ENCODE results near the gene ZNF488.

DNA sequence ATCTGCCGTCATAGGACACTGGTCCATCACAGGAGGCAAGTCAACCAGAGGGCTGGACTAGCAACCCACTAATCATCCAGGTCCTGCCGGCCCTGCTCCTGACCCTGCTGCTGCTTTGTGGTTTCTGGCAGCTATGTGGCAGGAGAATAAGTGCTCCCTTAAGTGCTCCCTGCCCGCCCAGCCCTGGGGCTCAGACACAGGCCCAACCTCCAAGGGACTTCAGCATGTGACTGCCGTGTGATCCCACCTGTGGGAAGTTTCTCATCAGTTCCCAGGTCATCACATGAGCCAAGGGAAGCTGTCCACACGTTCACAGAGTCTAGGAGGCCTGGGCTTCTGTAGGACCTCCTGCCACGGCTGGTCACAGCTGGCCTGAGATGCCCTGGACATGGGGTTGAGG is 34.2 kb upstream of the ZNF488 start:
- TF ChIP-seq, protein P1, sequence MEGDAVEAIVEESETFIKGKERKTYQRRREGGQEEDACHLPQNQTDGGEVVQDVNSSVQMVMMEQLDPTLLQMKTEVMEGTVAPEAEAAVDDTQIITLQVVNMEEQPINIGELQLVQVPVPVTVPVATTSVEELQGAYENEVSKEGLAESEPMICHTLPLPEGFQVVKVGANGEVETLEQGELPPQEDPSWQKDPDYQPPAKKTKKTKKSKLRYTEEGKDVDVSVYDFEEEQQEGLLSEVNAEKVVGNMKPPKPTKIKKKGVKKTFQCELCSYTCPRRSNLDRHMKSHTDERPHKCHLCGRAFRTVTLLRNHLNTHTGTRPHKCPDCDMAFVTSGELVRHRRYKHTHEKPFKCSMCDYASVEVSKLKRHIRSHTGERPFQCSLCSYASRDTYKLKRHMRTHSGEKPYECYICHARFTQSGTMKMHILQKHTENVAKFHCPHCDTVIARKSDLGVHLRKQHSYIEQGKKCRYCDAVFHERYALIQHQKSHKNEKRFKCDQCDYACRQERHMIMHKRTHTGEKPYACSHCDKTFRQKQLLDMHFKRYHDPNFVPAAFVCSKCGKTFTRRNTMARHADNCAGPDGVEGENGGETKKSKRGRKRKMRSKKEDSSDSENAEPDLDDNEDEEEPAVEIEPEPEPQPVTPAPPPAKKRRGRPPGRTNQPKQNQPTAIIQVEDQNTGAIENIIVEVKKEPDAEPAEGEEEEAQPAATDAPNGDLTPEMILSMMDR (IDR thresholded peaks at IDR 0.05 in 8 of 11, conservative IDR thresholded peaks at IDR 0.05 in 3 of 11) = no peak
- TF ChIP-seq POLR2A (IDR thresholded peaks at IDR 0.05) = no peak
